ENCODE results near the gene GFER. TPM values are rescaled to one million over a fixed set of nuclear protein-coding genes. Genes with fewer than 3 reads are reported as not detected.

GFER gene
- polyA plus RNA-seq, 1 donor (not counting 4 experiments of a cell fraction or from before 2014, with no cell fraction given) = 12.0 TPM

DNA sequence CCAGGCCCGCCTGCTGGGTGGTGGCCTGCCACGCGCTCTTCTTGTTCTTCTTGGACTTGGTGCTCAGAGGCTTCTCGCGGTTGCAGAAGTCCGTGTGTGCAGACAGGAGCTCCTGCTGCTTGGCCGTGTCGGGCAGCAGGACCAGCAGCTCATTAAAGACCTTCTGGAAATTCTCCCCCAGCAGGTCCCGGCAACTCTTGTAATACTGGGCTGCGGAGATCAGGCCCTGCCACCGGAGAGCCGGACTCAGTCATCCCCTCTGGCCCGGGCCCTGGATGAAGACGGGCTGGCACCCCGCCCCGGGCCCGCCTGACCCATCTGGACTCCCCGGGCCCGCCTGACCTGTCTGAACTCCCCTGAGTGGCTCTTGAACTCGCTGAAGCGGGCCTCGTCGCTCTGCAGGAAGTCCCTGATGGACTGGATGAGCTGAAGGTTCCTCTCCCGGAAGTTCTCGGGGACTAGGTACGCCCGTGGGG, 14.4 kb downstream of the GFER start:
- dilution Hi-C loops (cut with MboI; ENCODE audit: extremely low pct_ligation_motif_present, low sequenced_read_pairs) = no loop called here
- Histone ChIP-seq H3K27me3 (ENCODE audit: control insufficient read depth, extremely low read depth, insufficient read depth, low read length) (no peaks in the 10 kb centered on the region), H3K36me3 (ENCODE audit: control insufficient read depth in 2 of 2, extremely low read depth in 1 of 2, insufficient read depth in 2 of 2, low read length in 2 of 2) (peaks cover 42 to 47% of the 10 kb centered on the region in 2 experiments), H3K4me2 (ENCODE audit: control insufficient read depth, extremely low read depth, insufficient read depth, low read depth, low read length) (no peak overlapping the region), H2AFZ (ENCODE audit: control insufficient read depth, low read length) (no peak overlapping the region), H3K27ac (ENCODE audit: control insufficient read depth, insufficient read depth, low read length) (no peak overlapping the region), H4K20me1 (ENCODE audit: control insufficient read depth, extremely low read depth, insufficient read depth, low read length) (peaks cover 17% of the 10 kb centered on the region), H3K79me2 (ENCODE audit: control insufficient read depth, insufficient read depth, low read length) (peaks cover 19% of the 10 kb centered on the region), H3K9ac (ENCODE audit: control insufficient read depth, extremely low read depth, insufficient read depth, low read length) (no peak overlapping the region), H3K4me1 (ENCODE audit: control insufficient read depth, extremely low read depth, insufficient read depth, low read length) (peaks cover 4% of the 10 kb centered on the region), H3K9me3 (ENCODE audit: control insufficient read depth, low read depth, low read length) (no peaks in the 10 kb centered on the region), H3K9me1 (ENCODE audit: control insufficient read depth, extremely low read depth, insufficient read depth, low read length) (no peaks in the 10 kb centered on the region), H3K4me3 (ENCODE audit: control insufficient read depth in 2 of 3, extremely low read depth in 1 of 3, insufficient read depth in 2 of 3, low read depth in 1 of 3, low read length in 3 of 3) (no peak overlapping the region)
- FAIRE-seq (no peak), DNase-seq (ENCODE audit: low read depth, low spot score) (no peak)
- TF ChIP-seq EZH2 (IDR thresholded peaks at IDR 0.05; ENCODE audit: low read length) (no peak), CTCF (optimal IDR thresholded peaks at IDR 0.05 in 1 of 3, IDR thresholded peaks at IDR 0.05 in 1 of 3, conservative IDR thresholded peaks at IDR 0.05 in 1 of 3; ENCODE audit: extremely low read depth in 1 of 3, insufficient read depth in 2 of 3, low read length in 3 of 3) (no peak)

DNA sequence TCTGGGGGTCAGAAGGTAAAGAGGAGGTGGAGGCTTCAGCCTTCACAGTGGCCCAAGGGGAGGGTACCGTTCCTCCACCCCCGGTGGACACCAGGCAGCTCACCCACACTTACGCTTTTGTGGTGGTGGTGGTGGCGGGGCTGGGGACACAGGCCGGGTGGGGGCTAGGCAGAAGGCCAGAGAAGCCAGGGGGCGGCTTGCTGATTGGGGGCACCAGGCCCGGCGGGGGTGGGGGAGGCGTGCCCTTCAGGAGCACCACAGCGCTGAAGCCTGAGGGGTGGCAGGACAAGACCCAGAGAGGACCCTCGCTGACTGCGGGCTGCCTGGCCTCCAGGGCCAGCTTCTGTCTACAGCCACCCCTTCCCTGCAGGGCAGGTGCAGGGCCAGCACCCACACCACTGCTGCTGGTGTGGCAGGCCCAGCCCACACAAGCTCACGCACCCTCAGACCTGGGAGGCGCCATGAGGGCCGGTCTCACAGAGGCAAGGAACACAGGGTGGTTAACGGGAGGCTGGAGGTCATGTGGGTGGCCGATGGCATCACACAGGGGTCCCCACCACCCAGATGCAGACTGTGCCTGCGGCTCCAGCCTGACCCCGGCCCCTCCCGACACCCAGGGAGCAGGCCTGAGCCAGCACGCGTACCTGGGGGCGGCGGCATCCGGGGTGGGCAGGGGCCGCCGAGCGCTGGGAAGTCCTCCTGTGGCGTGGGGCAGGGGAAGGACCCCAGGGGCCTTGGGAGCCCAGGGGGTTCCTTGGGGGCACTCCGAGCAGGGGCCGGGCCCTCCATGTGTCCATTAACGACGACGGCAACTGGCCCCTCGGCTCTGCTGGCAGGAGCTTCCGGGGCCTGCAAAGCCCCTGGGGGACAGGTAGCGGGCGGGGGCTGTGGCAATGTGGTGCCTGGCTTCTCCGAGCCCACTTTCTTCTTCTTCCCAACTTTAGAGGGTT, 15.1 kb downstream of the GFER start:
- no peak overlapping the region for H3K9ac ChIP-seq (ENCODE audit: control insufficient read depth, extremely low read depth, insufficient read depth, low read length)
- TF ChIP-seq EZH2 (IDR thresholded peaks at IDR 0.05; ENCODE audit: low read length) (no peak), CTCF (optimal IDR thresholded peaks at IDR 0.05 in 1 of 3, IDR thresholded peaks at IDR 0.05 in 1 of 3, conservative IDR thresholded peaks at IDR 0.05 in 1 of 3; ENCODE audit: extremely low read depth in 1 of 3, insufficient read depth in 2 of 3, low read length in 3 of 3) (no peak)
- H4K20me1 ChIP-seq (ENCODE audit: control insufficient read depth, extremely low read depth, insufficient read depth, low read length) = peaks cover 25% of the 10 kb centered on the region
- H3K4me2 ChIP-seq (ENCODE audit: control insufficient read depth, extremely low read depth, insufficient read depth, low read depth, low read length) = no peak overlapping the region
- dilution Hi-C loops (cut with MboI; ENCODE audit: extremely low pct_ligation_motif_present, low sequenced_read_pairs) = no loop called here
- H3K79me2 ChIP-seq (ENCODE audit: control insufficient read depth, insufficient read depth, low read length) = peaks cover 26% of the 10 kb centered on the region
- FAIRE-seq = no peak
- no peaks in the 10 kb centered on the region for H3K9me1 ChIP-seq (ENCODE audit: control insufficient read depth, extremely low read depth, insufficient read depth, low read length)
- H3K4me3 ChIP-seq (ENCODE audit: control insufficient read depth in 2 of 3, extremely low read depth in 1 of 3, insufficient read depth in 2 of 3, low read depth in 1 of 3, low read length in 3 of 3) = no peak overlapping the region
- peaks cover 42 to 52% of the 10 kb centered on the region in 2 experiments for H3K36me3 ChIP-seq (ENCODE audit: control insufficient read depth in 2 of 2, extremely low read depth in 1 of 2, insufficient read depth in 2 of 2, low read length in 2 of 2)
- no peaks in the 10 kb centered on the region for H3K9me3 ChIP-seq (ENCODE audit: control insufficient read depth, low read depth, low read length)
- no peak for DNase-seq (ENCODE audit: low read depth, low spot score)
- H3K27ac ChIP-seq (ENCODE audit: control insufficient read depth, insufficient read depth, low read length) = no peak overlapping the region
- no peaks in the 10 kb centered on the region for H3K27me3 ChIP-seq (ENCODE audit: control insufficient read depth, extremely low read depth, insufficient read depth, low read length)
- H2AFZ ChIP-seq (ENCODE audit: control insufficient read depth, low read length) = no peak overlapping the region
- H3K4me1 ChIP-seq (ENCODE audit: control insufficient read depth, extremely low read depth, insufficient read depth, low read length) = peaks cover under 1% of the 10 kb centered on the region

All from keratinocyte (primary cell).